Sigmoid colon (tissue), 4 donors: Measurements from ENCODE around the gene NAA80.

Experiments
- CTCF ChIP-seq, 4 experiments: fragments of 450-650 bp in 3 of 4; fragments of 200-600 bp in 1 of 4; IDR thresholded peaks; one replicate each; pipeline ENCODE4 v1.5.1; 2016 to 2019; ENCODE audit warnings: antibody characterized with exemption in 4 of 4, mild to moderate bottlenecking in 3 of 4, moderate library complexity in 2 of 4
- EP300 ChIP-seq, 4 donors: sonication (generic); formaldehyde crosslinking; IDR thresholded peaks; one replicate each; pipeline ENCODE4 v1.6.1; 2017; ENCODE audit warnings: antibody characterized with exemption in 4 of 4
- POLR2A ChIP-seq, 2 donors: fragments of 450-650 bp; IDR thresholded peaks; one replicate each; pipeline ENCODE4 v1.6.1; 2016; ENCODE audit warnings: antibody characterized with exemption in 2 of 2, mild to moderate bottlenecking in 2 of 2, moderate library complexity in 2 of 2

- TF ChIP-seq CTCF (IDR thresholded peaks at IDR 0.05) (peak; percentile 97 to 99 (median 99)), POLR2A (IDR thresholded peaks at IDR 0.05) (no peak), EP300 (IDR thresholded peaks at IDR 0.05) (no peak)
Observed at GRCh38 chr3:50272911-50273688, 26.1 kb downstream of the NAA80 start.
